ENCODE measurements around the gene NF2.
A peak's percentile ranks its signal among the peaks of the same experiment; 100 is the strongest.

Gene NF2

DNA sequence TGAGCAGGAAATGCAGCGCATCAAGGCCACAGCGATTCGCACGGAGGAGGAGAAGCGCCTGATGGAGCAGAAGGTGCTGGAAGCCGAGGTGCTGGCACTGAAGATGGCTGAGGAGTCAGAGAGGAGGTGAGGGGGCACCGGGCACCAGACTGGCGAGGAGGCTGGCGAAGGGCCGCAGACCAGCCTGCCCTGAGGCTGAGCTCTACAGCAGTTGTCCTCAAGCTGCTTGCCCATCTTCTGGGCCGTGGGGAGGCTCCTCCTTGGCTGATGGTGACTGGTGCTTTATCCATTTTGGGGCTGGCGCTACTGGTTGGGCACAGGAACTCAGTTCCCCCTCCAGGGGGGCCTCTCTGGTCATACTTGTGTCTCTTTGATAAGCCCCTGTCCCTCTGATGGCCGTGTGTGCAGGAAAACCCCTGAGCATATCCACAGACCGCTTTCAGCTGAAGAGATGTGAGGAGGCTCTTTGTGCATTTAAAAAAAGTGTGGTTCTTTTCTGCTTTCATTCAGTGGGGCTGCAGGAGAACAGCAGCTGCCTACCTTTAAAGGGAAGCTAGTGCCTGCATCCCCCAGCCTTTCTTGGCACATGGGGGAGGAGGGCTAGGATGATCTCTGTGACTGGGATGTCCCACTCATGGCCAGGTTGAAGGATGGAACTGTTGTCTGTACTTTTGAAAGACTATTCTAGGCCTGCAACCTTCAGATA lies 70.1 kb downstream of the NF2 start:
- DNase-seq = no peak

GRCh38 chr22:29674121-29674520 lies 70.7 kb downstream of the NF2 start:
- no peak for DNase-seq

GRCh38 chr22:29679316-29679715 lies 75.9 kb downstream of the NF2 start:
- DNase-seq = no peak

GRCh38 chr22:29683536-29683935 lies 80.1 kb downstream of the NF2 start:
- no peak for DNase-seq

DNA sequence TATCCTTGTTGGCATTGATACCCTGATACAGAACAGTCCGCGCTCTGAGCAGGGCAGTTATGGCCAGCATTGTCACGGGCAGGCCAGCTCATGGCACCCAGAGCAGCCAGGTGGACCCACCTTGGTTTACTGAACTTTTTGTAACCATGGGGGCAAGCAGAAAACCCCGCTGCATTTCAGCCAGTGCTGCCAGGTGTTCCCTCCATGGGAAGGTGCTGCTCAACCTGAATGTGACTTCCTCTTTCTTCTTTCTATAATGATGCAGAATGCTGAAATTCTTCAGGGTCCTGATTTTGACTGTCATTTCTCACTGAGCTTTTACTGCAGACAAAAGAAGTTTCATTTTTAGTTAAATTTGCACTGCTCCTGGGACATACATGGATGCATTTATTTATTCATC lies 80.8 kb downstream of the NF2 start:
- no peak for DNase-seq

- DNase-seq = no peak
Observed at GRCh38 chr22:29689206-29689879, 85.9 kb downstream of the NF2 start.

- DNase-seq = peak; percentile 70
Observed at GRCh38 chr22:29689880-29690213, 86.4 kb downstream of the NF2 start.

DNA sequence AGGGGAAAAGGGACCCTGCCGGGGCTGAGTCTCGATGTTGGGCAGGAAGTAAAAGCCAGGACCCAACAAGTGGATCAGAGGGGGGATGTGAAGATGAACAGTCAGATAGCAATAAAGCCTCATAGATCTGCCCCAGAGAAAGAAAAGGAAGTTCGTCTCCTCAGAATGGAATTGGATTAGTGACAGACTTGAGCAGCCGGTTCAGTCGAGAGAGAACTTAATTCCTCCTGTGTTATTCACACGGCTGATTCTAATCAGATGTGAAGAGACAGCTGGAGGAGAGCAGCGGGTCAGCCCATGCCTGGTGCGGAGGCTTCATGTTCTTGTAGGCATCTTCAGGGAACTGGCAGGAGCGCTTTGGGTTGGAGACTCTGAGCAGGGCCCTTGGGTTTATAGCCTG lies 87.0 kb downstream of the NF2 start:
- DNase-seq = peak; percentile 48

- DNase-seq = no peak
Observed at GRCh38 chr22:29691636-29692326, 88.3 kb downstream of the NF2 start.

- no peak for DNase-seq
Observed at GRCh38 chr22:29692327-29692640, 88.9 kb downstream of the NF2 start.

GRCh38 chr22:29693161-29693560 lies 89.7 kb downstream of the NF2 start:
- DNase-seq = no peak

DNA sequence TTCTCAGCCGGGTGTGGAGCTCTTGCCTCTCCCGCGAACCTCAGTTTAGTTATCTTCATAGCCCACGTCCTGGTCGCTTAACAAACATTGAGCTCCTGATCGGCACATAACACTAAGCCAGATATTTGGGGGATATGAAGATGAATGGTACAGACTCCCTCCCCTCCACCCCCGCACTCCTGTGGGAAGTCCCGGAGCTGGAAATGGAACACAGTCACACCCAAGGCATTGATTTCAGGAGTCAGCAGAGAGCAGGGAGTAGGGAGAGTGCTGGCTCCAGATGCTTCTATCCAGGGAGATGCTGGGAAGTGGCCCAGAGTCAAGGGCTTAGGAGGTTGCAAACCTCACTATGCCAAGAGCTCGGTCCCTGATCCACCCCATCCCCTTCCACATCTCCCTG lies 90.2 kb downstream of the NF2 start:
- no peak for DNase-seq

DNA sequence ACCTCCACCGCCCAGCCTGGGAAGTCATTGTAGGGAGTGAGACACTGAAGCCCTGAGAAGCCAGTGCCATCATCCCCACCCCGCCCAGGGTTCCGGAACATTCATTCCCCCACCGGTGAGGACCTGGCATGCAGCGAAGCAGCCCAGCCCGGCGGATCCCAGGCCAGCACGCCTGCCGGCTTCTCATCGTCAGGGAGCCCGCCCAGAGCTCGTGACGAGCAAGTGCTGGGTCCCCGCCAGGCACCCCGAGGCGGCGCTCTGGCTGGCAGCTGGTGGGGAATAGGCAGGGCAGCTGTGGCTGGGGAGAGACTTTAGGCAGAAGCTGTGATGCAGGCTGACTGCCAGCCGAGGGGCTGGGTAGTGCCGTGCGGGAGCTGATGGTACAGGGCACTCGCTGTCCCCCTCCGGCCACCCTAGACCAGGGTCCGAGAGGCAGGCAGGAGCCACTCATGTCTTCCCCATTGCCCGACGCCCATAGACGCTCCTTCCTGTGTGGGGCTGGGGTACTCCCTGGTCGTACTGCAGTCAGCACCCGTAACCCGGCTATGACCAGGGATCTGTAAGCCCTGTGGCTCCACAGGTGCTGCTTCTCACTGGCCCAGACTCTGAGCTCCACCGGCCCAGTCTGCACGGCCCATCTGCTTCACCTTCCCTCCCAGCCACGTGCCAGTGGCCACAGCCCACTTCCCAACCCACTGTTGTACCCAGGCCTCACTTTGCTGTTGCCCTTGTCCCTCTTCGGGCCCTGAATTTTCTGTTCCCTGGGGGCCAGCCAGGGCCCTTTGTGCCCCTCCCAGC lies 91.9 kb downstream of the NF2 start:
- peak; percentile 82 for DNase-seq

DNA sequence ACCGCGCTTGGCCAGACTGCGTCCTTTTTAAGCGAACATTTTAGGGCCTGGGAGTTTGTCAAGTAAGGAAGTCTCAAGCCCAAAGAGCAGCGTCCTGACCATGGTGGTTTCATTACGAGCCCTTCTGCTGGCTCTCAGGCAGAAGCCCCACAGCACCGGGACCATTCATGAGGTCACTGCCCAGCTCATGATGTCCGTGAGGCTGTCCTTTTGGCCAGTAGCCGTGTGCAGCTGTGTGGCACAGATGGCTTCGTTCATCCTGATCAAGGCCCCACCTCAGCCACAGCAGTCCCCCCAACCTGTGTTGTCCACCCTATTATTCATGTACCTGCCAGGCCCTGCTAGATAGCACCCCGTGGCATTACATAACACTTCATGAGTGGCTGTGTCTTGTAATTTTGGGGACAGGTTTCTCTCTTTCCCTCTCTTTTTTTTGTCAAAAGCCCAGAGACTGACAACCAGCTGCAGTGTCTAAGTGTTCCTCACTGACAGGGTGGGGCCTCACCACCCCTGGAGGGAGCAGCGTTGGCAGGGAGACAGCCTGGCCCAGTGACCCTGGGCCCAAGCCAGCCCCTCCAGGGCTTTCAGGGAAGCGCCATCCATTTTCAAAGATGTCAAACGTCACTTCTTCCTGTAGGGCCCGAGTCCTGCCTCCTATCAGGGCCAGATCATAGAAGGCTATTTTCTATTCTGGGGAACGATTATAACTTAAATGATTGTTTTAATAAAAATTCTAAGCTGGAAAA lies 94.6 kb downstream of the NF2 start:
- no peak for DNase-seq

GRCh38 chr22:29700206-29700899 lies 96.9 kb downstream of the NF2 start:
- no peak for DNase-seq

DNA sequence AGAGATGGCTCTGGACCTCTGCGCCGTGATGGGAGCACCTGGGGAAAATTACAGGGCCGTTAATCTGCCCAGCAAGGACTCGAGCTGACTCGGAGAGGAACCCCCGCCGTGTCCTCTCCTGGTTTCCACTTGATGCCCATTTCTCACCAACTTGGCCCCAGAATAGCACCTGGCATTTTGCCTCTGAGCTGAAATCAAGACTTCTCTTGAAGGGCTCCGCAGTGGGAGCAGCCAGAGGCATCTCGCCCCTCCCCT lies 97.4 kb downstream of the NF2 start:
- DNase-seq = no peak

DNA sequence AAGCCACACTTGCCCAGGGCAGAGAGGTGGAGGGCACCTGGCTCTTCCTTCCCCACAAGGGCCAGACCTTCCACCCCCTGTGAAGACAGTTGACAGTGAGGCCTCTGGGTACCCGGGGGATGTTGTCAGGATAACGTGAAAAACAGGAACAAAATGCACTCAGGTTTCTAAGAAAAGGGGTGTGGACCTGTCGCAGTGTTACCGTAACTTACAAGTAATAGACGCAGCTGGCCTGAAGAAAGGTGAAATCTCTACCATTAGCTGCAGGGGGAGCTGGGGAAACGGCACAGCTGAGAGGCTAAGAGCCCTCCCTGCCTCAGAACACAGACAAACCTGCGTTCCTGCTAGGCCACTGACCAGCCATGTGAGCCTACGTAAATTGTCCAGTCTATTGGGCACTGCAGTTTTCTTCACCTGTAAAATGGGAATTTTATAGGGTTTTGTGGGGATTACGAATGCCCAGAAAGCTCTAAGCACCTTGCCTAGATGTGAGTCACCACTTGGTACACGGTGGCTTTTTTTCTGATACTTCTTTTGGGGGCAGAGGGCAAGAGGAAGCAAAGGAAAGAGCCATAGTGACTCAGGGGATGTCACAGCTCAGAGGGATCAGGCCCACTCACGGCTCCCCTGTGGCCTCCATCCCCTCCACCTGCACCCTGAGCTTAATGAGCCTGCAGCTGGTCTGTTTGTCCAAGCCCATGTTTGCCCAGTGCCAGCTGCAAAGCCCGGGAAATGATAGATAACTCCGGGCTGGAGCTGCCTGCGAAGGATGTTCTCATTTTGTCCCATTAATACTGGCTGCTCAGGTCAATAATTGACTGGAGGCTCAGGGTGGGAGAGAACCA lies 97.9 kb downstream of the NF2 start:
- DNase-seq = no peak

- no peak for DNase-seq
Observed at GRCh38 chr22:29702000-29702930, 98.8 kb downstream of the NF2 start.

- no peak for DNase-seq
Observed at GRCh38 chr22:29702931-29703501, 99.6 kb downstream of the NF2 start.

- DNase-seq = no peak
Observed at GRCh38 chr22:29703569-29704195, 100.2 kb downstream of the NF2 start.
